IMR-90 (cell line): Measurements from ENCODE around the gene KRTAP13-4.

Experiments used
- FOS ChIP-seq: fragments of 150-350 bp; IDR thresholded peaks from 2 replicates; pipeline ENCODE4 v1.6.1; 2016; ENCODE audit warnings: low read depth, low read length
- MXI1 ChIP-seq: IDR thresholded peaks from 2 replicates; pipeline ENCODE4 v1.6.1; 2012; ENCODE audit warnings: low read depth, mild to moderate bottlenecking, low read length, moderate library complexity, borderline replicate concordance
- POLR2A ChIP-seq: IDR thresholded peaks from 2 replicates; pipeline ENCODE4 v1.6.1; 2012; ENCODE audit warnings: mild to moderate bottlenecking, low read depth, low read length
- TF ChIP-seq, protein P1 (sequence below): conservative IDR thresholded peaks from 2 replicates; pipeline ENCODE4 v1.5.1; 2012; ENCODE audit warnings: mild to moderate bottlenecking, low read depth, low read length, improper control_type of control experiment
- TF ChIP-seq, protein P2 (sequence below): fragments of 150-350 bp; IDR thresholded peaks from 2 replicates; pipeline ENCODE4 v1.6.1; 2016; ENCODE audit warnings: low read depth, mild to moderate bottlenecking, low read length, moderate library complexity, borderline replicate concordance

DNA sequence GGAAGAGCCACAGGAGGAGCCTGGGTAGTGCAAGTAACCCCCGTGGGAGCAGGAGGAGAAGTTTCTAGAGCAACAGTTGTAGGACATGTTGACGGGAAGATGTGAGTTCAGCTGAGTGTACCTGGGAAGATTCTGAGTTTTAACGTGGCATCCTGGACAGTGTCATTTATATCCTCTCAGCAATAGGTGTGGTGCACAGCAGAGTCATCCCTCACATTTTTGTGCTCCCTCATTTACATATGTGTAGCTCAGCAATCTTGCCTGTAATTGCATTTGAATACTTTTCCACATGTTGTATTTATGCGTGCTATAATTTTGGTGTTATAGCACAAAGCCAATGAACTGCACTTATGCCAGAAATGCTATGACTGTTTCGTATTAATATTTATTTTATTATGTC, 4.2 kb upstream of the KRTAP13-4 start, which contains the start of gene KRTAP13-3:
- TF ChIP-seq, protein P1, sequence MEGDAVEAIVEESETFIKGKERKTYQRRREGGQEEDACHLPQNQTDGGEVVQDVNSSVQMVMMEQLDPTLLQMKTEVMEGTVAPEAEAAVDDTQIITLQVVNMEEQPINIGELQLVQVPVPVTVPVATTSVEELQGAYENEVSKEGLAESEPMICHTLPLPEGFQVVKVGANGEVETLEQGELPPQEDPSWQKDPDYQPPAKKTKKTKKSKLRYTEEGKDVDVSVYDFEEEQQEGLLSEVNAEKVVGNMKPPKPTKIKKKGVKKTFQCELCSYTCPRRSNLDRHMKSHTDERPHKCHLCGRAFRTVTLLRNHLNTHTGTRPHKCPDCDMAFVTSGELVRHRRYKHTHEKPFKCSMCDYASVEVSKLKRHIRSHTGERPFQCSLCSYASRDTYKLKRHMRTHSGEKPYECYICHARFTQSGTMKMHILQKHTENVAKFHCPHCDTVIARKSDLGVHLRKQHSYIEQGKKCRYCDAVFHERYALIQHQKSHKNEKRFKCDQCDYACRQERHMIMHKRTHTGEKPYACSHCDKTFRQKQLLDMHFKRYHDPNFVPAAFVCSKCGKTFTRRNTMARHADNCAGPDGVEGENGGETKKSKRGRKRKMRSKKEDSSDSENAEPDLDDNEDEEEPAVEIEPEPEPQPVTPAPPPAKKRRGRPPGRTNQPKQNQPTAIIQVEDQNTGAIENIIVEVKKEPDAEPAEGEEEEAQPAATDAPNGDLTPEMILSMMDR, result no peak
- TF ChIP-seq, protein P2, sequence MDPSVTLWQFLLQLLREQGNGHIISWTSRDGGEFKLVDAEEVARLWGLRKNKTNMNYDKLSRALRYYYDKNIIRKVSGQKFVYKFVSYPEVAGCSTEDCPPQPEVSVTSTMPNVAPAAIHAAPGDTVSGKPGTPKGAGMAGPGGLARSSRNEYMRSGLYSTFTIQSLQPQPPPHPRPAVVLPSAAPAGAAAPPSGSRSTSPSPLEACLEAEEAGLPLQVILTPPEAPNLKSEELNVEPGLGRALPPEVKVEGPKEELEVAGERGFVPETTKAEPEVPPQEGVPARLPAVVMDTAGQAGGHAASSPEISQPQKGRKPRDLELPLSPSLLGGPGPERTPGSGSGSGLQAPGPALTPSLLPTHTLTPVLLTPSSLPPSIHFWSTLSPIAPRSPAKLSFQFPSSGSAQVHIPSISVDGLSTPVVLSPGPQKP, result no peak
- TF ChIP-seq FOS, result no peak
- TF ChIP-seq POLR2A, result no peak
- no peak for TF ChIP-seq MXI1
